MM.1S (cell line): Measurements from ENCODE around the gene TUFT1.

Experiments
- CTCF ChIP-seq: fragments of 300-600 bp; sonication (generic); IDR thresholded peaks from 2 replicates; pipeline ENCODE4 v1.5.1; 2016; ENCODE audit warnings: antibody characterized with exemption, low read length, mixed read lengths
- EZH2 ChIP-seq: fragments of 300-600 bp; sonication (generic); optimal IDR thresholded peaks from 2 replicates; pipeline ENCODE3; 2017; ENCODE audit warnings: low read depth, mild to moderate bottlenecking, antibody characterized with exemption, low read length, mixed read lengths
- EZH2phosphoT487 ChIP-seq: fragments of 300-600 bp; sonication (generic); IDR thresholded peaks from 2 replicates; pipeline ENCODE4 v1.6.1; 2018; ENCODE audit warnings: antibody characterized with exemption, low read length

GRCh38 chr1:151491641-151492040 is 48.5 kb upstream of the TUFT1 start:
- TF ChIP-seq CTCF (no peak), EZH2 (no peak), EZH2phosphoT487 (no peak)
